B cell (primary cell): ENCODE results near the gene TYW1B.
"Not testable (repeated sequence)": the region's sequence is repeated elsewhere in the genome, so short reads cannot be mapped to it uniquely, and the experiment has no call there.

Experiments
- CTCF ChIP-seq: fragments of 200-600 bp; IDR thresholded peaks from one replicate; pipeline ENCODE4 v1.8.0; 2022; ENCODE audit warnings: antibody characterized with exemption, mild to moderate bottlenecking
- EZH2 ChIP-seq: IDR thresholded peaks from 2 replicates; pipeline ENCODE4 v1.6.1; 2012; ENCODE audit warnings: borderline replicate concordance, low read depth, mild to moderate bottlenecking, moderate library complexity, low read length; ENCODE audit not compliant: insufficient read depth, poor library complexity, severe bottlenecking

- TF ChIP-seq CTCF, EZH2: not testable (repeated sequence)
Observed at GRCh38 chr7:72803778-72804177, 24.2 kb downstream of the TYW1B start.
